GM19468 (cell line): Measurements from ENCODE around the gene LINGO4.

Source experiments
- ATAC-seq: cut with Tn5 transposase; IDR thresholded peaks from one replicate; pipeline ENCODE4 v1.9.1; 2021; ENCODE audit warnings: mild to moderate bottlenecking, moderate library complexity, moderate number of reproducible peaks; ENCODE audit not compliant: unreplicated experiment; ENCODE audit errors: extremely low read depth

Gene LINGO4

GRCh38 chr1:151834239-151834638 lies 29.0 kb upstream of the LINGO4 start:
- ATAC-seq, result no peak

- ATAC-seq, result no peak
These were observed 28.1 kb upstream of the LINGO4 start for GRCh38 chr1:151833172-151833900.

- ATAC-seq, result no peak
These were observed 27.2 kb upstream of the LINGO4 start for GRCh38 chr1:151832318-151832980.

GRCh38 chr1:151831605-151832004 lies 26.4 kb upstream of the LINGO4 start, which contains the start of gene RORC:
Gene RORC, minus strand, starts transcription at chr1:151831802. Its CDS starts 38 bp downstream, at chr1:151831764.
- ATAC-seq, result no peak

GRCh38 chr1:151831256-151831591 lies 26.0 kb upstream of the LINGO4 start:
- ATAC-seq, result no peak

- no peak for ATAC-seq
These were observed 24.8 kb upstream of the LINGO4 start for GRCh38 chr1:151830055-151830454.

GRCh38 chr1:151829352-151830046 lies 24.3 kb upstream of the LINGO4 start:
- no peak for ATAC-seq

- no peak for ATAC-seq
These were observed 23.7 kb upstream of the LINGO4 start for GRCh38 chr1:151828921-151829320.

- ATAC-seq, result no peak
These were observed 22.6 kb upstream of the LINGO4 start for GRCh38 chr1:151827853-151828252.

GRCh38 chr1:151825751-151826660 lies 20.8 kb upstream of the LINGO4 start:
- ATAC-seq, result no peak

- ATAC-seq, result no peak
These were observed 20.0 kb upstream of the LINGO4 start for GRCh38 chr1:151825204-151825603.

GRCh38 chr1:151823175-151823574 lies 18.0 kb upstream of the LINGO4 start:
- ATAC-seq, result no peak

GRCh38 chr1:151822404-151822803 lies 17.2 kb upstream of the LINGO4 start:
- no peak for ATAC-seq

- ATAC-seq, result no peak
These were observed 15.7 kb upstream of the LINGO4 start for GRCh38 chr1:151820940-151821339.

- ATAC-seq, result no peak
These were observed 14.9 kb upstream of the LINGO4 start for GRCh38 chr1:151819976-151820623.

- ATAC-seq, result no peak
These were observed 14.1 kb upstream of the LINGO4 start for GRCh38 chr1:151819227-151819835.

GRCh38 chr1:151817353-151817730 lies 12.1 kb upstream of the LINGO4 start:
- no peak for ATAC-seq

GRCh38 chr1:151816548-151817352 lies 11.5 kb upstream of the LINGO4 start:
- ATAC-seq, result no peak
